Islet of Langerhans (tissue), 1 donor: ENCODE measurements around the gene ZP3.
"Not testable (repeated sequence)": the region's sequence is repeated elsewhere in the genome, so short reads cannot be mapped to it uniquely, and the experiment has no call there.

Experiments used
- FAIRE-seq: peaks from one replicate; lab custom pipeline; 2011; peaks lifted over from hg19 to GRCh38; lab: Jason Lieb, UNC

The ZP3 gene

DNA sequence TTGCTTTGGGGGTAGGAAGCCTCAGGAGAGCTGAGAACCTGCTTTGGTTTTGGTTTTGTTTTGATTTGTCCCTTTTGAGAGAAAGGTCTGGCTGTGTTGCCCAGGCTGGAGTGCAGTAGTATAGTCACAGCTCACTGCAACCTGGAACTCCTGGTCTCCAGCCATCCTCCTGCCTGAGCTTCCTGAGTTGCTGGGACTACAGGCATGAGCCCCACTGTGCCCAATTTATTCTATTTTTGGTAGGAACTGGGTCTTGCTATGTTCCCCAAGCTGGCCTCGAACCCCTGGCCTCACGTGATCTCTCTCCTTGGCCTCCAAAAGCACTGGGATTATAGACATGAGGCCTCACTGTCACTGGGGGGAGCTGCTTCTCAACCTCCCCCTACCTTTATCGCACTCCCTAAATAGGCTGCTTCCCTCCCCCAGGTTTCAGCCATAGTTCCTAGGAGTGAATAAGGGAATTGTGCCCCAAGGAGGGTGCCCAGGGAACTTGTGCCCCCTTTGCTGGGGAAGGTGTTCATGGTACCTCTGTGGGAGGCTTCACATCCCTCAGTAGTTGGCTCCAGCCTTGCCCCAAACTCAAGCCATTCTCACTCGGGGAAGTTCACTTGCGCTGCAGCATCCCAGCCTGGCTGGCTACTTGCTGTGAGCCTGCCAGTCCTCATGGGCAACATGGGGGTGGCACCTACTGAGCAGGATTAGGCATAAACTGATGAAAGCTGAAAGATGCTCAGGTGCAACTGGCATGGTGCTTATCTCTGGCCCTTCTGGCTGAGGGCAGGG is 18.1 kb downstream of the ZP3 start:
- not testable (repeated sequence) for FAIRE-seq

DNA sequence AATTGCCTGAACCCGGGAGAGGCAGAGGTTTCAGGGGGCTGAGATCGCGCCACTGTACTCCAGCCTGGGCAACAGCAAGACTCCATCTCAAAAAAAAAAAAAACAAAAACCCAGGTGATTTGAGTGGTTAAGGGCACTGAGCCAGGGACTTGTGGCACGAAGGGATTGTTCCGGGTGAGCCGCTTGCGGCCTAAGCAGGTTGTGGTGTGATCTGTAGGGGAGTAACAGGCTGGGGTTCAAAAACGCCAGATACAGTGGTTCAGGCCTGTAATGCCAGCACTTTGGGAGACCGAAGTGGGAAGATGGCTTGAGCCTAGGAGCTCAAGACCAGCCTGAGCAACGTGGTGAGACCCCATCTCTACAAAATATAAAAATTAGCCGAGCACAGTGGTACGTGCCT is 19.1 kb downstream of the ZP3 start:
- not testable (repeated sequence) for FAIRE-seq

DNA sequence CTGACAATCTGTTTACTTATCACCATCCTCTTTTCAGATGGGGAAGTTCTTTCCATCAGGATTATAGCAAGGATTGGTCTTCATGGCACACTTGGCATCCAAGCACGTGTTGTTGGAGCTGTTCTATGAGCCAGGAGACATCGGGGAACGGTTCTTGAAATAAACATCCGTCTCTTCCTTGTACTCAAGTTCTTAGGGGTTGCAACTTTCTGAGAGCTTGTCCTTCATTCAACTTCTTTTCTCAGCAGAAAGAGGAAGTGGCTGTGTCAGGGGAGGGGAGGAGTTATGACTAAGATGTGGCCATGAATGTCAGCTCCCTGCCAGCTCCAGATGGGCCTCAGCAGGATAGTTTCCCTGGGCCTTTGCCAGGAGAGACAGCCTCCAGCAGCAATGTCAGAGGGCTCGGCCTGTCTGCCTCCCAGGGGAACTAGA is 20.8 kb downstream of the ZP3 start:
- FAIRE-seq: peak; percentile 49

DNA sequence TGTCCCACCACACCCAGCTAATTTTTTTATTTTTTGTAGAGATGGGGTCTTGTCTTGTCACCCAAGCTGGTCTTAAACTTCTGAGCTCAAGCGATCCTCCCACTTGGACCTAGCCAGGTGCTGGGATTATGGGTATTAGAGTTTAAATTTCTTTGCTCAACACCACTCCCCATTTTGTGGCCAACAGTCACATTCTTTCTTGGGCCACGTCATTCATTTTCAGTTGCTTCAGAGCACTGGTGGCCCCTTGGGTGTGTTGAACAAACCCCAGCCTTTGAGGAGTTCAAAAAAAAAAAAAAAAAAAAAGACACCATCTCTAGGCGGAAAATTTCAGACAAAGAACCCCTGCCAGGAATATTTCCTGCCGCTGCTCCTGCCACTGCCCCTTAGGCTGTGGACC is 32.3 kb downstream of the ZP3 start:
- not testable (repeated sequence) for FAIRE-seq

DNA sequence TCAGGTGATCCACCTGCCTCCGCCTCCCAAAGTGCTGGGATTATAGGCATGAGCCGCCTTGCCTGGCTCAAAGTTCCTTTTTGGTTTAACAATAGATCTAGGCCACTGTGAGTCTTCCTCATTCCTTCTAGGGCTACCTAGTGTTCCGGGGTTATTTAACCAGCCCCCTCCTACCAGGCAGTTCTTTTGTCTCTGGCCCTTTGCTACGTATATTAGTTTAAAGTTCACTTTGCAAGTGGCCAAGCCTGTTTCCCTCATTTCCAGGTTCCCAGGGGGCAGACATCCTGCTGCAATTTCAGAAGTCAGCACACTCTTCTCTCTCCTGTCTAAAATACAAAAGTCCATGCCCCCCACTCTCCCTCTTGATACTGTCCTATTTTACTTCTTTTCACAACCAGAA is 33.8 kb downstream of the ZP3 start:
- FAIRE-seq: not testable (repeated sequence)

DNA sequence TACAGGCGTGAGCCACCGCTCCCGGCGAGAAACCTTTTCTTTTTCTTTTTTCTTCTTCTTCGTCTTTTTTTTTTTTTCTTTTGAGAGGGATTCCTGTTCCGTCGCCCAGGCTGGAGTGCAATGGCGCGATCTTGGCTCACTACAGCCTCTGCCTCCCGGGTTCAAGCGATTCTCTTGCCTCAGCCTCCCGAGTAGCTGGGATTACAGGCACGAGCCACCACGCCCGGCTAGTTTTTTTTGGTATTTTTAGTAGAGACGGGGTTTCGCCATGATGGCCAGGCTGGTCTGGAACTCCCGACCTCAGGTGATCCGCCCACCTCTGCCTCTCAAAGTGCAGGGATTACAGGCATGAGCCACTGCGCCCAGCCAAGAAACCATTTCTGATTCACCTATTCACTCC is 36.0 kb downstream of the ZP3 start:
- FAIRE-seq: not testable (repeated sequence)

DNA sequence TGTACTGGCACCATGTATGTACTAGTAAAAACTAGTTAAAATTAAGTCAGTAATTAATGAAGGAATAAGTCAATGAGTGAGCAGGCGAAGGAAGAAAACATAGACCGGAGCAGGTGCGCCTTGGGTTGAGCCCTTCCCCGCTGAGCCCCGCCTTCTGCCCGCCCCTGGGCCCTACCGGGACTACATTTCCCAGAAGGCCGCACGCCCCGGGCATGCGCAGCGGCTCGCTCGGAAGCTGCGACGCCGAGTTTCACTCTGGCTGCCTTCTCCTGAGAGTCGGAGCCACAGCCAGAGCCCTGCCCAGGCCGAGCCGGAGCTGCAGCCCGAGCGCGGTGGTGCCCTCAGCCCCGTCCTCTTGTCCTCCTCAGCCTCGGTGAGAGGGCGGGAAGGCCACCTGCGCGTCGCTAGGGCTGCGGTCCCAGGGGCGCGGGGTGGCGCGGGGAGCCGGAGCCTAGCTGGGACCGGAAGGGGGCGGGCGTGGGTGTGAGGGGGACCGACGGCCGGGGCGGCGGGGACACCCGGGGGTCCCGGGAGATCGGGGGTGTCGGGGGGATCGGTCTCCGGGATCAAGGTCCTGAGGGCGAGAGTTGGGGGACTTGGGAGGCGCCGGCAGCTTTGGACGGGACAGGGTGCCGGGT is 36.8 kb downstream of the ZP3 start, which contains the start of gene DTX2:
Gene DTX2 (plus strand): TSS at position 246 of the 638 bp plus-strand sequence. CDS start 18,801 bp downstream, outside the sequence.
- not testable (repeated sequence) for FAIRE-seq

DNA sequence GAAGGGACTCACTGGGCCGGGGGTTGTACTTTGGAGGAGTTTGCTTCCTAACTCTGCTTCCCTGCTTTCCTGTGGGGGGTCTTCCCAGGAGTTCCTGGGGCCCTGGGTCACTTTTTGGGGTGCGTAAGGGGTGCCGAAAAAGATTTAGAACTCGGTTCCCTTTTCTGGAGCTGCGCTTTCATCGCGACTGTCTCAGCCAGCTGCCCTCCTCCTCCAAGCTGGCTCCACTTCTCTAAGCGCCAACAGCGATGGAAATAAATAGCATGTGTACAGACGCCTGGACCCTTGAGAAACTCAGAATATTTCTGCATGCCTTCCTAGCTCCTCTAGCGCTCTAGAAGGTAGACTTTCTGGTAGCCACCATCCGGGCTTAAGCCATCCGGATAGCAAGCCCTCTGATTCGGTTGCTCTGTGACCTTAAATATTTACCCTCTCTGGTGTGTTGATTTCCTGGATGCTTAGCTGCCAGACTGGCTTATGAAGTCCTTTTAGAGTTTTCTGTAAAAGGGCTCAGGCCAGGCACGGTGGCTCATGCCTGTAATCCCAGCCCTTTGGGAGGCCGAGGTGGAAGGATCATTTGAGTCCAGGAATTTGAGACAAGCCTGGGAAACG is 37.6 kb downstream of the ZP3 start:
- FAIRE-seq: not testable (repeated sequence)

DNA sequence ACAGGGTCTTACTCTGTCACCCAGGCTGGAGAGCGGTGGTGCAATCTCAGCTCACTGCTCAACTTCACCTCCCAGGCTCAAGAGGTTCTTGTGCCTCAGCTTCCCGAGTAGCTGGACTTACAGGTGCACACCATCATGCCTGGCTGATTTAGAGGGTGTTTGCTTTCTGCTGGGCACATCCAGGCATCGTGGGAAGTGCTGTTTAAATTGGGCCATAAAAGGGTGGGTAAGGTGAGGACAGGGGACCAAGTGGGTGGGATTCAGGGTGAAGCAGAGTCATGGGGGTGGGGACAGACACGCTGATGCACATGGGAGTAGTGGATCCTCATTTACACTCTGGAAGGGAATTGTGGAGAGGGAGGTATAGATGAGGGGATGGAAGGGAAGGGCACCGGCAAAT is 40.2 kb downstream of the ZP3 start:
- FAIRE-seq: not testable (repeated sequence)

DNA sequence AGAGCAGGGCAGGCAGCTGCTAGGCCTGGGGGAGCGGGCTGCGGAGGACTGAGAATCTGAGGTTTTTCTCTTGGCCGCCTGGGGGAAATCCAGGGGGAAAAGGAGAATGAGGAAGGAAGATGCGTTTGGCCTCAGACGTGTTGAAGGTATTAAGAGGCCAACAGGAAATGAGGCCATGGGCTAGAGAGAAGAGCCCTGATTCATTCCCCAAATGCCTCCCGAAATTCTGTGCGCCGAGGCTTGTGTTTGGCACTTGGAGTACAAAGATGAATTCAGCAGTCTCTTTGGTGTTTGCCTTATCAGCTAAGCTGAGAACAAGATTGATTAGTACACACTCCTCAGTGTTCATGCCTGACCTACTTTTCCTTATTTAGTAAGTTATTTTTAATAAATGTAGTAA is 41.2 kb downstream of the ZP3 start:
- FAIRE-seq: peak; percentile 9

DNA sequence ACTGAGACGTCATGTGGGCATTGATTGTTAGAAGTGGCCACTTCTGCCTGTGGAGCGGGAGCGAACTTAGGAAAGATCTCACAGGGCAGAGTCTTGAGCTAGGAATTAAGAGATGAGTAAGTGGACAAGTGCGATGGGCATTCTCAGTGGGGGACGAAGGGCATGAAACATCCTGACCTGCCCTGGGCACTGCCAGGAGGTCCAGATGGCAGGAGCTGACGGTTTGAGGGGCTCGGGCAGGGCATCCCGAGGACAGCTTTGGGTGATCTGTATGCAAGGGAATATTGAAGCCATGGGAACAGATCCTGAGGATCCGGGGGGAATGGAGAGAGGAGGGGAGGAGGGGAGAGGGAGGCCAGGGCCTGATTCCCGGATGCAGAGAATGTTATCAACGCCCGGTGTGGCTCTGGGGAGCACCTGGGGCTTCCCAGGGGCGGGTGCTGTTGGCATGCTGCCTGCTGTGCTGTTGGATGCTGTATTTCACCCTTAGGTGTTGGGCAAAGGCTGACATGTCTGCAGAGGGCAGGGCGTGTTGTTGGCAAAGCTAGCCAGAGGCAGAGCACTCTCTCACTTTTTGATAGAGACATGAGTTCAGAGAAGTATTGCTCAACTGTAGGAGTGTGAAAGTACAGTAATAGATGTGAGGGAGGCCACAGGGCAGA is 43.1 kb downstream of the ZP3 start:
- FAIRE-seq: not testable (repeated sequence)

DNA sequence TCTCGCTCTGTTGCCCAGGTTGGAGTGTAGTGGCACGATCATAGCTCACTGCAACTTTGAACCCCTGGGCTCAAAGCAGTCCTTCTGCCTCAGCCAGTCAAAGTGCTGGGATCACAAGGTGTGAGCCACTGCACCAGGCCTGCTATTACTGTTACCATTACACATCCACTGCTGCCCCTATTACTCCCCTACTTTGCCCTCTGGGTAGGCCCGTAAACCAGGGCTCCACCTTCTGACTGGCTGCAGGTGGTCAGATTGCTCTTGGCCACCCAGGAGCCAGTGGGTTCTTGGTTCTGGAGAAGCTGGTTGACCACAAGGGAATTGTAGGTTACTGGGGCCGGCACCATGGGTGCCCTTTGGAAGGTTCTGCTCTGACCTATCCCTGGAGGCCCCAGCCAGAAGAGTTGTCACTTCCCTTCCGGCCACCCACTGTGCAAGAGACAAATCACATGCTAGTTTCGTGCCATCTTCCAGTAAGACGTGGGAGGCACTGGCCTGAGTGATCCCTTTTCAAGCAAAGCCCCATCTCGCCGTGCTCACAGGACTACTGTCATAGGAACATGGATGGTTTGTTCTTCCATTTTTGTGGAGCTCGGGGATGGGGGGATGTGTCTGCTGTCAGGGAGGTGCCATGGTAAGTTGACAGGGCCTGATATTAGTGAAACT is 46.9 kb downstream of the ZP3 start:
- not testable (repeated sequence) for FAIRE-seq

DNA sequence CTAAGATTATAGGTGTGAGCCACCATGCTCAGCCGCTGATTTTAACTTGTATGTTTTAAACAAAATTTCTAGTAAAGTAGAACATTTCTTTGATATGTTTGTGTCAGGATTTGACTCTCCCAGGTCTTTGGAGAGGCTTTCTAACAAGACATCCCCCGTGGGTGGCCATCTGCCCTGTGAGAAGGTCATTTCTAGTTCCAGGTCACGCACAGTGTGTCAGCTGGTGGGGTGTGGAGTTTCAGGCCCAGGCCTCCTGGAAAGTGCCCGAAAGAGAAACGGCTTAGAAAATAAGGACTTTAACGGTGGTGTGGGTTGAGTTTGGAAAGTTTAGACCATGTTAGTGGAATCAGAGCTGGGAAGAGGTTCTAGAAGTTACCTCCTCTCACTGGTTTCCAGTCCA is 48.3 kb downstream of the ZP3 start:
- FAIRE-seq: not testable (repeated sequence)

DNA sequence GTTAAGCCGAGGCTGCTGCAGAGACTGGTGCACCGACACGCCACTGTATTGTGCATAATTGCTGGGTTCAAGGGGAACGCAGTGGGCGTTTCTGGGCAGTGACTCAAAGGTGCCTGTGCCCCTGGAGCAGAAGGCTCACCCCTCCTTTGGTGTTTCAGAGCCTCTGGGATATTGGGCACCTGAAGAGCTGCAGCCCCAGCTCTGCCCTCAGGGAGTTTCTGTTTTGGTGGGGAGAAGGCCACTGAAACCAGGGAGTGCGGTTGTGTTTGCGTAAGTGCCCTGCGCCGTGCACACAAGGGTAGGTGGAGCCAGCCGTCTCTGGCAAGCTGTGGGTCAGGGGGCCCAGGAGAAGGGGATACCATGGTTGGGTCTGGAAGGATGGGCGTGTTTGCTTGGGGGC is 51.5 kb downstream of the ZP3 start:
- not testable (repeated sequence) for FAIRE-seq

DNA sequence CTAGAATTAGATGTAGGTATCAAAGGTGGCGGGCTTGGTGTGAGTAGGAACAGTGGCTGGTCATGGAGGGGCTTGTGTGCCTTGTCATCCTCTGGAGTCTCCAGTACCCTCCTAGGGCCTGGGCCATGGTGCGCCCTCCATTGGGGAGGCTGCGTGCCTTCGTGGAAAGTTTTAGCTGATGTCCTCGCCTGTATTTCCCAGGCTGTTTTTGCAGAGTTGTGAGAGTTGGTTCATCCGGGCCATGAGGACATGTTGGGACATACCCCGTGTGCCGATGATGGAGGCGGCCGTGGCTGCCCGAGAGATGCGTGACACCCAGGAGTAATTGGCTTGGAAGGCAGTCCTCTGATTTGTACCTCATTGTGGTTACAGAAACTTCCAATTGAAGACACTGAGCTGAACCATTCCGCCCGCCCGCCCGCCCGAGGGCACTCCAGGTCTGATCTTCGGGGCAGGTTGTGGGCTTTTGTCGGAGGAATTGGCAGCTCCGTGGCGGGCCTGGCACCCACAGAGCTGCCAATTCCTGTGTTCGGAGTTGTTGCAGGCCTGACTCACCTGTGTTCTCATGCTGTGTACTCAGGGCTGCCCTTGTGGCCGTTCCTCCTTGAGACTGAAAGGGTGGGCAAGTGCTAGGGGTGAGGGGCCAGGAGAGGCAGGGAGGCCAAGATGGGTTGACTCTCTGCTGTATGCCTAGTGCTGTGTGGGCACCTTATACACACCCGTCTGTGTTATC is 52.2 kb downstream of the ZP3 start:
- FAIRE-seq: not testable (repeated sequence)

DNA sequence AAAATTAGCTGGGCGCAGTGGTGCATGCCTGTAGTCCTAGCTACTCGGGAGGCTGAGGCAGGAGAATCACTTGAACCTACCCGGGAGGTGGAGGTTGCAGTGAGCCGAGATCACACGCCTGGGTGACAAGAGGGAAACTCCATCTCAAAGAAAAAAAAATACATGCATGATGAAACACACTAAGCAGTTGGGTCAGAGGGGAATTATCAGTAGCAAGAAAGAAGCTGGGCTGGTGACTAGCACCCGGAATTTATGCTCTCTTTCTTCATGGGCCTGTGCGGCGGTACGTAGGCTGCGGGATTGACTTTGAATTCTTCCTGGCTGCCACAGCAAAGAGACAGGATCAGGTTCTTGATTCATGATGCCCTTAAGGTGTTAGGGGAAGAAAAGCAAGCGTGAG is 54.9 kb downstream of the ZP3 start:
- FAIRE-seq: not testable (repeated sequence)

DNA sequence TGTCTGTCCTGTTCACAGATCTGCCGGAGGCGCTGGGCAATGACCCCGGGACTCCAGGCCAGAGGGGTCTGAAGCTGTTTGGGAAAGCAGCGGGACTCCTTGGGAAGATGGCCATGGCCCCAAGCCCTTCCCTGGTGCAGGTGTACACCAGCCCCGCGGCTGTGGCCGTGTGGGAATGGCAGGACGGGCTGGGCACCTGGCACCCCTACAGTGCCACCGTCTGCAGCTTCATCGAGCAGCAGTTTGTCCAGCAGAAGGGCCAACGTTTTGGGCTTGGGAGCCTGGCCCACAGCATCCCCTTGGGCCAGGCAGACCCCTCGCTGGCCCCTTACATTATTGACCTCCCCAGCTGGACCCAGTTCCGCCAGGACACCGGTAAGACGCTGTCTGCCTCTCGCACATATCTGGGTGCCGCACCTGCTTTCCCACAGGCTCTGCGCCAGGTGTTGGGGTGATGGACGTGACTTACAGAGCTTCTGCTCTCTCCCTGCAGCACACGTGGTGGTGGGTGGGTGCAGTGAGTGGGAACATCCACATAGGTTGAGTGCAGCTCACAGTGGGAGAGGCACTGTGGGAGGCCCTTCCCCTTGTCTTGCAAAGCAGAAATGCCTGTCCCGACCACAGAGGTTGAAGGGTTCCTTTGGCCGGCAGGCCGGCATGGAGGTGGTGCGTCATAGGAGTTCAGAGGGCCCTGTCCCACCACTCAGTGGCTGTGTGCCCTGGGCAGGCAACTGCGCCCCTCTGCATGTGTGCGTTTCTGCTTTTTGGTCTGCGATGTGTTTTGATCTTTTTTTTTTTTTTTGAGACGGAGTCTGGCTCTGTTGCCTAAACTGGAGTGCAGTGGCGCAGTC is 55.9 kb downstream of the ZP3 start:
- FAIRE-seq: not testable (repeated sequence)

DNA sequence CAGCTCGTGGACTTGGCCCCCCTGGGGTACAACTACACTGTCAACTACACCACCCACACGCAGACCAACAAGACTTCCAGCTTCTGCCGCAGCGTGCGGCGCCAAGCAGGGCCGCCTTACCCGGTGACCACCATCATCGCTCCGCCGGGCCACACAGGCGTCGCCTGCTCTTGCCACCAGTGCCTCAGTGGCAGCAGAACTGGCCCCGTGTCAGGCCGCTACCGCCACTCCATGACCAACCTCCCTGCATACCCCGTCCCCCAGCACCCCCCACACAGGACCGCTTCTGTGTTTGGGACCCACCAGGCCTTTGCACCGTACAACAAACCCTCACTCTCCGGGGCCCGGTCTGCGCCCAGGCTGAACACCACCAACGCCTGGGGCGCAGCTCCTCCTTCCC is 57.9 kb downstream of the ZP3 start:
- not testable (repeated sequence) for FAIRE-seq

DNA sequence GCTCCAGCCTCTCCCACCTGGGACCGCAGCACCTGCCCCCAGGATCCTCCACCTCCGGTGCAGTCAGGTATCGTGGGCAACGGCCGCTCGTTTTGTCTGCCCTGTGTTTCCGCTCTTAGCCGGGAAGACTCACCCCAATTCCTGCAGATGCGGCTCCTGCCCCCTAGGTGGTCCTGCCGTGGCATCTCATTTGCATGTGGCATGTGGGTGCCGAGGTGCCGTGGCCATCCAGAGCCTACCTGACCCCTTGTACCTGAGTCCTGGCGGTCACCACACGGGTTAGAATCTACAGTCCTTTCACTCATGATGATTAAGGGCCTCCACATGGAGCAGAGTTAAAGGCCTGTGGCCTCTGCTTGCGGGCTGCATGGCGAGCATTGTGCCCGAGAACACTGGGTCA is 58.3 kb downstream of the ZP3 start:
- not testable (repeated sequence) for FAIRE-seq

DNA sequence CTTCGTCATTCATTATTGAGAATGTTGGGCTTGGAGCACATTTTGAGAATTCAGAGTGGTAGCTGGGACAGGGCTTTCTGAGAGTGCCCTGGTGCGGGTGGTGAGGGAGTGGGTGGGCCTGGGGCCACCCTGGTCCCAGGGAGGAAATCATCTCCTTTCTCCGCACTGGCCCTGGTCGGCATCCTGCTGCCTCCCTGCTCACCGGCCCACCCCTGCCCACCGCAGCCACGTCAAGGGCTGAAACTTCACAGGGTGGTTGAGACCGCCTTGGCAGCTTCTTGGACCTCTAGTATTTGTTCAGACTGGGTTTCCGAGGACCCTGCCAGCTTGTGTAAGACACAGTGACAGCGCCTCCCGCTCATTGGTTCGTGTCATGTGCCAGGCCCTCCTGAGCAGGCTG is 59.7 kb downstream of the ZP3 start:
- FAIRE-seq: not testable (repeated sequence)
